AG09319 (cell line): Measurements from ENCODE around the gene ZIC4.

Experiments used
- DNase-seq: peaks from one replicate; pipeline ENCODE4 v3.0.0-alpha.2; 2010; ENCODE audit warnings: low read depth; ENCODE audit errors: extremely low read depth
- CTCF ChIP-seq: IDR thresholded peaks from 2 replicates; pipeline ENCODE4 v1.5.1; 2011; ENCODE audit warnings: low read depth, mild to moderate bottlenecking, inconsistent platforms, low read length, moderate library complexity

Gene ZIC4

DNA sequence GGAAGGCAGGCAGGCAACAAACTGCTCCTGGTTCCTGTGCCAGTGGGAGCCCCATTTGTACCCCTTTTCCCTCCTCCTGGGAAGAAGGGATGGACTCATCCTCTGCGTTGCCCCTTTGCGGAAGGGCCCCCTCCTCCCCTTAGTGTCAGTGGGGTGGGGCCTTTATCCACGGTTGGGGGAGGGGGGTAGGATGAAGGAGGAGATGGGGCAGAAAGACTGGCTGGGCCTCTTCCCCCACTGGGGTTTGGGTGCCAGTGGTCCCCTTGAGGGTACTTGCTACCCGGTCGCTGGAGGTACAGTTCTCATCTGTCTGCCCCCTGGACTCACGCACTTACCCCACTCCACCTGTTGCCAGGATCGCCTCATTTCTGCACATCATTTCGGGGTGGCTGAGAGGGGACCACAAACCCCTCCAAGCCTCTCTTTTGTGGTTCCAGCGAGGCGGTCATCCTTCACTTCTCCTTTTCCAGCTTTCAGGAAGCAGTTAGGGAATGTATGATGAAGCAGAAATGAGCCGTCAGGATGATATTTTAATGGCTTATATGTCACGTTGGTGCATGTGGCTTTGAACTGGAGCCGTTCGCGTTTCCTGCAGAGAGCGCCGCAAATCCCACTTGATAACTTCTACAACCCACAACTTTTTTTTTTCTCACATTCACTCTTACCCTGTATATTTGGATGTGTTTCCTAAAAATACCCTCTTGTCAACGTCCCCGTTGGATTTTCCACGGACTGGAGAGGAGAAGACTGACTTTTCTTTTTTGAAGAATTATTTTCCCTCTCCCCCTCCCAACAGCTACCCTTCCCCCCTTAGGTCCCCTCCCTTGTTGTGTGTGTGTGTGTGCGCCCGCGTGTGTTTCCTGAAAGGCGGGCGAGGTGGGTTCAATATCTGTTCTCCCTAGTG is at the start of gene ZIC4:
Gene ZIC4, minus strand, starts transcription at position 516 of the 904 bp plus-strand sequence. CDS start 3,746 bp downstream, outside the sequence.
- DNase-seq = no peak
- TF ChIP-seq CTCF = no peak

- TF ChIP-seq CTCF = no peak
- no peak for DNase-seq
These were observed 43.3 kb upstream of the ZIC4 start for GRCh38 chr3:147449669-147450068.

GRCh38 chr3:147447224-147447623 is 40.9 kb upstream of the ZIC4 start:
- TF ChIP-seq CTCF = no peak
- DNase-seq = no peak

GRCh38 chr3:147431751-147432150 is 25.4 kb upstream of the ZIC4 start:
- no peak for TF ChIP-seq CTCF
- peak; percentile 2 for DNase-seq

DNA sequence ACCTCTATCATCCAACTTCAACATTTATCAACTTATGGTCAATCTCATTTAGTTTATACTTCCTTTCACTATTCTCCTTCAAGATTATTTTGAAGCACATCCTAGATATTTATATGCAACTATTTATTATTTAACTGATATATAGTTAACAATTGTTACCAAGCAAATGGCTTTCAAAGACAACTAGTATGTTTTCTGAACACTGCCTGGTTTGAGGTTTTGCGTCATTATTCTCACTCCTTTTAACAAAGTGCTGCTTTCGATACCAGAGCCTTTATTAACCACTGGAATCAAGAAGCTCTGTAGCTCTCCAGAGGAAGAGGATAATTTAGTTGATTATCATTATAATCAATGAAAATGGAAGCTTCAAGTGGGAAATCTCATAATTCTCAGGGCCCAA is 22.4 kb upstream of the ZIC4 start:
- no peak for DNase-seq
- TF ChIP-seq CTCF = no peak

DNA sequence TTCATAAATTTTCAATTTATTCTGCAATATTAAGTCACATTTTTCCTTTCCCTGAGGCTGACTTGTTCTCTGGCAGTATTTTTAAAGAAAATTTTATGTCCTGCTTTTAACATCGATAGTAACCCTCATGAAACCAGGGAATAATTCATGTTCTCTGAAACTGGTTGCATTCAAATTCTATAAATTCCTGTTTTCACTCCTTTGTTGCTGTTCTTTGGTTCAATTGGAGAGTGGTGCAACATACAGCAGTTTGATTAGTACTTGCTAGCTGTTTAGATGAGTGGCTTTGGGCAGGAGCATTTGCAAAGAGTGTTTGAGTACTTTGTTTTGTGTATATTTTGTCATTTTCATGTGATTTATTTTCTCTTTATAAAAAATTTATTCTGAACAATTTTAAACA is 22.0 kb upstream of the ZIC4 start:
- no peak for DNase-seq
- TF ChIP-seq CTCF = no peak

GRCh38 chr3:147427746-147428145 is 21.4 kb upstream of the ZIC4 start:
- no peak for DNase-seq

More at GRCh38 chr3:147427746-147428145, 21.4 kb upstream of the ZIC4 start:
- TF ChIP-seq CTCF = no peak
